Gastroesophageal sphincter (tissue), 3 donors: ENCODE results near the gene TMEM178B.

Experiments used
- POLR2A ChIP-seq, 2 donors: fragments of 450-650 bp; IDR thresholded peaks; one replicate each; pipeline ENCODE4 v1.6.1; 2017; ENCODE audit warnings: antibody characterized with exemption in 2 of 2, mild to moderate bottlenecking in 2 of 2, moderate library complexity in 1 of 2
- TF ChIP-seq, protein P1 (sequence below), 4 experiments: fragments of 200-600 bp in 2 of 4; fragments of 450-650 bp in 2 of 4; sonication (generic) in 1 of 4; IDR thresholded peaks; one replicate each; pipeline ENCODE4 v1.5.1; 2017 to 2019; ENCODE audit warnings: antibody characterized with exemption in 4 of 4, mild to moderate bottlenecking in 2 of 4, moderate library complexity in 2 of 4

DNA sequence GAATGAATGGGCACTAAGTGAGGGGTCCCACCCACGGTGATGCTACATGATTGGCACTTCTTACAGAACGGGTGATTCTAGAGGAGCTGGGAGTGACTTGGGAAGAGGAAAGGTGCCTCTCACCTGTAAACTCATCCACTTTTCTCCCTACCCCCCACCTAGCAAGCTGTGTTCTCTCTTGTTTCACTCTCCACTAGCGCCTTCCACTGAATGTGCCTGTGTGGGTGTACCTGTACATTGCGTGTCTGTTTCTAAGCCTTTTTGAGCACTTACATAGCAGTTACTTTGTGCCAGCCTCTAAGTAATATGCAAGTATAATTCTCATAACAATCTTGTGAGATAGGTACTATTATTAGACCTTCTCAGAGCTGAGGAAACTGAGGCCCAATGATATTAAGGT is 343.6 kb downstream of the TMEM178B start:
- TF ChIP-seq, protein P1, sequence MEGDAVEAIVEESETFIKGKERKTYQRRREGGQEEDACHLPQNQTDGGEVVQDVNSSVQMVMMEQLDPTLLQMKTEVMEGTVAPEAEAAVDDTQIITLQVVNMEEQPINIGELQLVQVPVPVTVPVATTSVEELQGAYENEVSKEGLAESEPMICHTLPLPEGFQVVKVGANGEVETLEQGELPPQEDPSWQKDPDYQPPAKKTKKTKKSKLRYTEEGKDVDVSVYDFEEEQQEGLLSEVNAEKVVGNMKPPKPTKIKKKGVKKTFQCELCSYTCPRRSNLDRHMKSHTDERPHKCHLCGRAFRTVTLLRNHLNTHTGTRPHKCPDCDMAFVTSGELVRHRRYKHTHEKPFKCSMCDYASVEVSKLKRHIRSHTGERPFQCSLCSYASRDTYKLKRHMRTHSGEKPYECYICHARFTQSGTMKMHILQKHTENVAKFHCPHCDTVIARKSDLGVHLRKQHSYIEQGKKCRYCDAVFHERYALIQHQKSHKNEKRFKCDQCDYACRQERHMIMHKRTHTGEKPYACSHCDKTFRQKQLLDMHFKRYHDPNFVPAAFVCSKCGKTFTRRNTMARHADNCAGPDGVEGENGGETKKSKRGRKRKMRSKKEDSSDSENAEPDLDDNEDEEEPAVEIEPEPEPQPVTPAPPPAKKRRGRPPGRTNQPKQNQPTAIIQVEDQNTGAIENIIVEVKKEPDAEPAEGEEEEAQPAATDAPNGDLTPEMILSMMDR (IDR thresholded peaks at IDR 0.05), result no peak
- no peak for TF ChIP-seq POLR2A (IDR thresholded peaks at IDR 0.05)
